ENCODE results near the gene CTIF.

Gene CTIF

GRCh38 chr18:48776641-48777025, 237.8 kb downstream of the CTIF start:
- no peak for DNase-seq (ENCODE audit: low read depth)

- DNase-seq (ENCODE audit: low read depth): peak; percentile 44
These were observed 238.4 kb downstream of the CTIF start for GRCh38 chr18:48777026-48777743.

GRCh38 chr18:48777744-48778116, 238.9 kb downstream of the CTIF start:
- no peak for DNase-seq (ENCODE audit: low read depth)

- DNase-seq (ENCODE audit: low read depth): no peak
These were observed 239.6 kb downstream of the CTIF start for GRCh38 chr18:48778344-48779011.

- DNase-seq (ENCODE audit: low read depth): no peak
These were observed 240.6 kb downstream of the CTIF start for GRCh38 chr18:48779462-48779861.

GRCh38 chr18:48780201-48780912, 241.5 kb downstream of the CTIF start:
- no peak for DNase-seq (ENCODE audit: low read depth)

- DNase-seq (ENCODE audit: low read depth): no peak
These were observed 242.0 kb downstream of the CTIF start for GRCh38 chr18:48780913-48781162.

GRCh38 chr18:48781163-48781987, 242.5 kb downstream of the CTIF start:
- DNase-seq (ENCODE audit: low read depth): no peak

GRCh38 chr18:48781988-48782363, 243.1 kb downstream of the CTIF start:
- no peak for DNase-seq (ENCODE audit: low read depth)

GRCh38 chr18:48782381-48782861, 243.6 kb downstream of the CTIF start:
- DNase-seq (ENCODE audit: low read depth): no peak

- DNase-seq (ENCODE audit: low read depth): no peak
These were observed 245.0 kb downstream of the CTIF start for GRCh38 chr18:48783616-48784520.

GRCh38 chr18:48784656-48785055, 245.8 kb downstream of the CTIF start:
- DNase-seq (ENCODE audit: low read depth): no peak

GRCh38 chr18:48785091-48785614, 246.3 kb downstream of the CTIF start:
- no peak for DNase-seq (ENCODE audit: low read depth)

- no peak for DNase-seq (ENCODE audit: low read depth)
These were observed 247.1 kb downstream of the CTIF start for GRCh38 chr18:48785736-48786454.

- no peak for DNase-seq (ENCODE audit: low read depth)
These were observed 247.8 kb downstream of the CTIF start for GRCh38 chr18:48786455-48787202.

GRCh38 chr18:48787203-48788151, 248.6 kb downstream of the CTIF start:
- DNase-seq (ENCODE audit: low read depth): no peak

- DNase-seq (ENCODE audit: low read depth): no peak
These were observed 249.5 kb downstream of the CTIF start for GRCh38 chr18:48788373-48788772.

- no peak for DNase-seq (ENCODE audit: low read depth)
These were observed 250.5 kb downstream of the CTIF start for GRCh38 chr18:48789259-48789812.

All from stimulated activated CD8-positive, alpha-beta memory T cell treated with anti-CD3 and anti-CD28 coated beads, Interleukin-12 subunit alpha, Interleukin-12 subunit beta, amount 100 ng/mL, for 1 hour (primary cell).